Kidney (tissue), 14 donors: ENCODE data around the gene SORCS2. TPM values are rescaled to one million over a fixed set of nuclear protein-coding genes. Genes with fewer than 3 reads are reported as not detected.
A peak's percentile ranks its signal among the peaks of the same experiment; 100 is the strongest.

Experiments used
- DNase-seq, 5 donors: peaks; one replicate each; pipeline ENCODE4 v3.0.0-alpha.2; 2013 to 2020
- FAIRE-seq: peaks from 2 replicates; lab custom pipeline; 2012; peaks lifted over from hg19 to GRCh38; lab: Jason Lieb, UNC
- H3K27ac ChIP-seq, 2 donors: one replicate each; pipeline ENCODE4 v1.7.0; 2013; ENCODE audit warnings: low read depth in 2 of 2, low read length in 2 of 2, inconsistent platforms in 1 of 2
- H3K27me3 ChIP-seq: one replicate; pipeline ENCODE4 v1.7.1; 2013; ENCODE audit warnings: low read length, inconsistent platforms; ENCODE audit not compliant: control insufficient read depth, insufficient read depth
- H3K36me3 ChIP-seq, 3 donors: one replicate each; pipeline versions ENCODE4 v1.7.0 to v1.7.1; 2013; ENCODE audit warnings: low read length in 3 of 3, control low read depth in 1 of 3, inconsistent platforms in 1 of 3; ENCODE audit not compliant: insufficient read depth in 3 of 3, control insufficient read depth in 2 of 3
- H3K4me1 ChIP-seq, 3 donors: one replicate each; pipeline versions ENCODE4 v1.7.0 to v1.7.1; 2013; ENCODE audit warnings: low read length in 3 of 3, inconsistent platforms in 1 of 3, low read depth in 1 of 3; ENCODE audit not compliant: control insufficient read depth in 2 of 3, insufficient read depth in 2 of 3
- H3K4me3 ChIP-seq, 3 donors: one replicate each; pipeline versions ENCODE4 v1.7.0 to v1.8.1; 2013; ENCODE audit warnings: low read length in 3 of 3, control low read depth in 1 of 3, inconsistent platforms in 1 of 3
- H3K9ac ChIP-seq, 3 donors: one replicate each; pipeline versions ENCODE4 v1.7.0 to v1.7.1; 2013; ENCODE audit warnings: low read length in 3 of 3, control low read depth in 1 of 3, inconsistent platforms in 1 of 3
- H3K9me3 ChIP-seq, 3 donors: one replicate each; pipeline versions ENCODE4 v1.7.0 to v1.7.1; 2013; ENCODE audit warnings: low read length in 3 of 3, control low read depth in 1 of 3, inconsistent platforms in 1 of 3; ENCODE audit not compliant: control insufficient read depth in 2 of 3, insufficient read depth in 1 of 3
- intact Hi-C: fragments of 100-400 bp; cut with DNase I; formaldehyde crosslinking; loops from one replicate; pipeline ENCODE4 v1.11.1; 2022
- polyA plus RNA-seq: library from polyadenylated mRNA; stranded (reverse); fragments of 350-450 nt; fragmentation: Illumina TruSeq; extraction: RNeasy Lipid Tissue Mini Kit (QIAGEN cat#74804); gene quantifications from one replicate; pipeline ENCODE4 v1.2.3, GENCODE V29; 2014; ENCODE audit warnings: low read depth, low replicate concordance; ENCODE audit not compliant: insufficient read depth
- total RNA-seq: library from RNA; stranded (reverse); fragmentation: NEBNext Ultra II Directional; extraction: Animal tissue kit (Norgen Biotek cat#: 25700); gene quantifications from one replicate; pipeline ENCODE4 v1.2.1, GENCODE V29; 2021
- TF ChIP-seq, protein P1 (sequence below): IDR thresholded peaks from 3 replicates; pipeline ENCODE4 v1.5.1; 2012; ENCODE audit warnings: mild to moderate bottlenecking, moderate library complexity, borderline replicate concordance; ENCODE audit not compliant: insufficient read depth; ENCODE audit errors: extremely low read depth
- donor health status: control.
- donor health status: control.
- donor health status: control.
- donor health status: control.
- donor health status: control.
- donor health status: DM: yes; HTN: yes; CAD: no.
- donor health status: Normal renal cell carcinoma (clear cell type).

SORCS2 gene
- total and polyA plus RNA-seq, 2 donors from 2014 or later, result 6.1 to 9.1 TPM

DNA sequence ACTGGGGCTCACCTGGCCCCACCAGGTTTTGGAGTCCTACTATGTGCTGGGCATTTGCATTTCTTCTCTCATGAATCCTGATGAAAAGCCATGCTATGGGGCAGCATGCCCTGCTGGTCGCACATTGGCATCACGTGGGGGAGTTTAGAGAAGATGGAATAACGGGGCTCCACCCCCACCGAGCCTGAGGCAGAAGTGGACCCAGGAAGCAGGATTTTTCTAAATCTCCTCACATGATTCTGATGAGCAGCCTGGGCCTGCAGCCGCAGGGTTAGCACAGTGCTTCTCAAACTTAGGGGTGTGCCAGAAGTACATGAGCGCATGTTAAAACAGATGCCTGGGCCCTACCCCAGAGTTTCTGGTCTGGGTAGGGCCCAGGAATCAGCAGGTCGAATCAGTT, 4.6 kb upstream of the SORCS2 start:
- H3K36me3 ChIP-seq, result no peaks in the 10 kb centered on the region
- H3K4me3 ChIP-seq, result no peak overlapping the region
- FAIRE-seq (no peak), DNase-seq (peak in 2 of 5 donors; percentile 26 to 35)
- intact Hi-C loops, result no loop called here
- TF ChIP-seq, protein P1, sequence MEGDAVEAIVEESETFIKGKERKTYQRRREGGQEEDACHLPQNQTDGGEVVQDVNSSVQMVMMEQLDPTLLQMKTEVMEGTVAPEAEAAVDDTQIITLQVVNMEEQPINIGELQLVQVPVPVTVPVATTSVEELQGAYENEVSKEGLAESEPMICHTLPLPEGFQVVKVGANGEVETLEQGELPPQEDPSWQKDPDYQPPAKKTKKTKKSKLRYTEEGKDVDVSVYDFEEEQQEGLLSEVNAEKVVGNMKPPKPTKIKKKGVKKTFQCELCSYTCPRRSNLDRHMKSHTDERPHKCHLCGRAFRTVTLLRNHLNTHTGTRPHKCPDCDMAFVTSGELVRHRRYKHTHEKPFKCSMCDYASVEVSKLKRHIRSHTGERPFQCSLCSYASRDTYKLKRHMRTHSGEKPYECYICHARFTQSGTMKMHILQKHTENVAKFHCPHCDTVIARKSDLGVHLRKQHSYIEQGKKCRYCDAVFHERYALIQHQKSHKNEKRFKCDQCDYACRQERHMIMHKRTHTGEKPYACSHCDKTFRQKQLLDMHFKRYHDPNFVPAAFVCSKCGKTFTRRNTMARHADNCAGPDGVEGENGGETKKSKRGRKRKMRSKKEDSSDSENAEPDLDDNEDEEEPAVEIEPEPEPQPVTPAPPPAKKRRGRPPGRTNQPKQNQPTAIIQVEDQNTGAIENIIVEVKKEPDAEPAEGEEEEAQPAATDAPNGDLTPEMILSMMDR, result no peak
- H3K27me3 ChIP-seq, result peaks cover 2% of the 10 kb centered on the region
- H3K9ac ChIP-seq, result no peak overlapping the region
- no peak overlapping the region for H3K27ac ChIP-seq
- H3K4me1 ChIP-seq, result peaks cover 0 to 4% (median 0%) of the 10 kb centered on the region in 3 donors
- no peaks in the 10 kb centered on the region for H3K9me3 ChIP-seq

DNA sequence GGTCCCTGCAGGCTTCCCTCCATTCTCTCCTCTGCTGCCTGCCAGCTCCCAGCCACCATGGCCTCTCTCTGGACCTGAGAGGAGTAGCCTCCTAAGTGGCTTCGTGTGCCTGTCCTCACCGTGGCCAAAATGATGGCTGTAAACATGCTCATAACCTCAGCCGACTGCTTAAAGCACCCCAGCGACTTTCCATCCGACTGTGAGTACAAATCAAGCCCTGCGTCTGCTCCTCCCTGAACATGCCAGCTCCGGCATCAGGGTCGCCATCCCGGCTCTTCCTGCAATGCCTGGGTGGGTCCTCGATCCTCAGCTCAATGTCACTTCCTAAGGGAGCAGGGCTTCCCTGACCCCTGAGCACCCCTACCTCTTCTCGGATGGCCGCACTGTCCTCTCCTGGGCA, 3.3 kb upstream of the SORCS2 start:
- TF ChIP-seq, protein P1, result no peak
- intact Hi-C loops, result no loop called here
- peak in 1 of 5 donors; percentile 28 for DNase-seq

DNA sequence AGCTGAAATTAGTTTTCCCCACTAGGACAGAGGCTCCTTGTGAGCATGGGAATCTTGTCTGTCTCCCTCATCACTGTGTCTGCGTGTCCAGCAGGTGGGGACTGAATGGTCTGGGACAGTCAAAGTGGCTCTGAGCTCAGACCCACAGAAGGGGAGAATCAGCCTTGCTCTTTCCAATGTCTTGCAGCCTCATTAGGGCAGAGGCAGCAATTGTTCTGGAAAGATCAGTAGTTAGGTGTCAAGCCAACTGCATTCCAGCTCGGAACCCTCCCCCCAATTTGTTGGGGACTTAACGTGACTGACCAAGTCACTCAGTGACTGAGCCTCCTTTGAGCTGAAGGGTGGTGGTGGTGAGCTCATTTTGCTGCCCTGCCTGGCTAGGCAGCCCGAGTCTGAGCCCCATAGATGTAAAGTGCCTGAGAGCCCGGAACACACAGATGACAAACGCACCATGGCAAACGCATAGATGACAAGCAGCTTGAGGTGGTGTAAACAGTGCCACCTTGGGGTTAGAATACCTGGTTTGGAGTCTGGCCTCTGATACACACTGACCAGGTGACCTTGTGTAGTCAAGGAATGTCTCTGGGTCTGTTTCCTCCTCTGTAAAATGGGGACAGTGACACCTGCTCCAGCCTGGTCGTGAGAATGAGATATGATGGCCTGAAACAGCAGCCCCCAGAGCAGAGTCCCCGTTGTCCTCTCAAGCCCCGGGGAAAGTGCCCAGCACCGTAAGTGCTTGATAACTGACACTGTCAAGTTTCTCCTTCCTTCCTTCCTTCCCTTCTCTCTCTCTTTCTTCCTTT, 2.7 kb upstream of the SORCS2 start:
- no peak overlapping the region for H3K9ac ChIP-seq
- H3K4me3 ChIP-seq, result no peak overlapping the region
- TF ChIP-seq, protein P1, result no peak
- intact Hi-C loops, result loop anchor here (10.0 kb wide), 1 partner anchor 105 kb away; no protein-coding TSS in a partner anchor
- no peak for FAIRE-seq
- H3K4me1 ChIP-seq, result peaks cover 0 to 6% (median 0%) of the 10 kb centered on the region in 3 donors
- no peak overlapping the region for H3K27ac ChIP-seq
- H3K36me3 ChIP-seq, result no peaks in the 10 kb centered on the region
- DNase-seq, result peak in 3 of 5 donors; percentile 15 to 45 (median 35)
- H3K27me3 ChIP-seq, result peaks cover 6% of the 10 kb centered on the region
- no peaks in the 10 kb centered on the region for H3K9me3 ChIP-seq

More for the DNA sequence above, 3.3 kb upstream of the SORCS2 start:
- Histone ChIP-seq H3K9me3 (no peaks in the 10 kb centered on the region), H3K27ac (no peak overlapping the region), H3K9ac (no peak overlapping the region), H3K36me3 (no peaks in the 10 kb centered on the region), H3K4me1 (peaks cover 0 to 6% (median 0%) of the 10 kb centered on the region in 3 donors), H3K27me3 (peaks cover 6% of the 10 kb centered on the region), H3K4me3 (no peak overlapping the region)
- no peak for FAIRE-seq
